A673 (cell line): Measurements from ENCODE around the gene OBSCN. TPM values are rescaled to one million over a fixed set of nuclear protein-coding genes. Genes with fewer than 3 reads are reported as not detected.

Source experiments
- BruUV-seq: library from RNA; stranded (reverse); fragments of 400-500 nt; replicated peaks from 2 replicates; lab custom pipeline; 2021; lab: Mats Ljungman, UMichigan
- CTCF ChIA-PET: fragments of 300-600 bp; sonication (Branson Sonifier 250); formaldehyde crosslinking; loops from one replicate; lab custom pipeline; 2022; ENCODE audit warnings: antibody characterized with exemption; lab: Charles Lee
- POLR2A ChIA-PET: fragments of 300-600 bp; sonication (Branson Sonifier 250); formaldehyde crosslinking; loops from one replicate; lab custom pipeline; 2022; ENCODE audit warnings: antibody characterized with exemption; ENCODE audit not compliant: low non-redundant PET; lab: Charles Lee
- DNase-seq: peaks from one replicate; pipeline ENCODE4 v3.0.0-alpha.2; 2015; ENCODE audit warnings: low spot score
- H3K27ac ChIP-seq: fragments of 200-600 bp; sonication (generic); 2 replicates; pipeline ENCODE4 v1.5.1; 2016; ENCODE audit warnings: mixed run types, low read depth, mild to moderate bottlenecking, mixed read lengths, antibody characterized with exemption, low read length; ENCODE audit not compliant: poor library complexity, severe bottlenecking
- H3K27me3 ChIP-seq: fragments of 200-600 bp; sonication (generic); replicated peaks from 2 replicates; pipeline ENCODE4 v1.6.1; 2017; ENCODE audit warnings: mixed run types, low read depth, mild to moderate bottlenecking, mixed read lengths, antibody characterized with exemption, low read length; ENCODE audit not compliant: insufficient read depth, poor library complexity
- H3K36me3 ChIP-seq: fragments of 200-600 bp; sonication (generic); 2 replicates; pipeline ENCODE4 v1.6.1; 2016; ENCODE audit warnings: mixed run types, mild to moderate bottlenecking, mixed read lengths, antibody characterized with exemption, low read length; ENCODE audit not compliant: insufficient read depth, poor library complexity, severe bottlenecking
- H3K4me1 ChIP-seq: fragments of 200-600 bp; sonication (generic); 2 replicates; pipeline ENCODE4 v1.6.1; 2017; ENCODE audit warnings: mixed run types, mild to moderate bottlenecking, mixed read lengths, antibody characterized with exemption, low read length; ENCODE audit not compliant: insufficient read depth, poor library complexity, severe bottlenecking
- H3K4me3 ChIP-seq: fragments of 200-600 bp; sonication (generic); 2 replicates; pipeline ENCODE4 v1.5.1; 2016; ENCODE audit warnings: low read depth, mixed run types, mild to moderate bottlenecking, mixed read lengths, low read length; ENCODE audit not compliant: poor library complexity, severe bottlenecking
- H3K9me3 ChIP-seq: fragments of 200-600 bp; sonication (generic); 2 replicates; pipeline ENCODE4 v1.6.1; 2016; ENCODE audit warnings: mixed run types, low read depth, mild to moderate bottlenecking, mixed read lengths, antibody characterized with exemption, low read length; ENCODE audit not compliant: poor library complexity, severe bottlenecking
- CTCF ChIP-seq: fragments of 300-800, 200-600 bp; sonication (generic); conservative IDR thresholded peaks from 2 replicates; pipeline ENCODE4 v1.5.1; 2017; ENCODE audit warnings: low read depth, mild to moderate bottlenecking, antibody characterized with exemption, low read length, moderate library complexity, mixed read lengths
- EZH2 ChIP-seq: fragments of 200-600 bp; sonication (generic); IDR thresholded peaks from 2 replicates; pipeline ENCODE4 v1.6.1; 2017; ENCODE audit warnings: borderline replicate concordance, low read depth, mild to moderate bottlenecking, mixed read lengths, antibody characterized with exemption, low read length; ENCODE audit not compliant: poor library complexity, severe bottlenecking
- intact Hi-C: fragments of 100-400 bp; cut with micrococcal nuclease; formaldehyde crosslinking; loops from one replicate; pipeline ENCODE4 v1.10.0; 2022; ENCODE audit not compliant: unreplicated experiment
- total RNA-seq: library from RNA; stranded (reverse); gene quantifications from 2 replicates; pipeline ENCODE4 v1.2.3, GENCODE V29; 2021

Gene OBSCN
- total RNA-seq, 1 experiment from 2014 or later: 37.7 TPM

DNA sequence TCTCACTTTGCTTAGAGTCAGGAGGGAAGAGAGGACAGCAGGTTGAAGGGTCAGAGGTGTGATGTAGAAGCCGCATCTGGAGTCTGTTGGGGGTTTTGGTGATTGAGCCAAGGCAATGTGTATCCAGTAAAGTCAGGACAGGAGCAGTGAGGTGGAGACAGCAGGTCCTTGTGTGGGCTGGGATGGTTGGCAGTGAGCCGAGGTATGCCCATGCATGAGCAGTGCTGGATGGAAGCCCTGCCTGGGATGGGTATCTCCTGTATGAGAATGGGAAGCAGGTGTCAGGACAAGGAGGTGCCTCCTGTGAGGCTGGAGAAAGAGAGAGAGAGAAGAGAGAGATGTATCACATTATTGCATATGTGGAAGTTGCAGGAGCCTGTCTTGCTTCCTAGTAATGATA, 90.0 kb downstream of the OBSCN start:
- no TSS peak for BruUV-seq
- POLR2A ChIA-PET: no interaction called here
- no peak overlapping the region for H3K4me3 ChIP-seq
- H3K9me3 ChIP-seq: peaks cover 24% of the 10 kb centered on the region
- H3K27ac ChIP-seq: no peak overlapping the region
- DNase-seq: no peak
- no peaks in the 10 kb centered on the region for H3K4me1 ChIP-seq
- no peaks in the 10 kb centered on the region for H3K27me3 ChIP-seq
- TF ChIP-seq CTCF (no peak), EZH2 (no peak)
- H3K36me3 ChIP-seq: peaks cover 9% of the 10 kb centered on the region
- CTCF ChIA-PET: no interaction called here
- intact Hi-C loops: no loop called here

DNA sequence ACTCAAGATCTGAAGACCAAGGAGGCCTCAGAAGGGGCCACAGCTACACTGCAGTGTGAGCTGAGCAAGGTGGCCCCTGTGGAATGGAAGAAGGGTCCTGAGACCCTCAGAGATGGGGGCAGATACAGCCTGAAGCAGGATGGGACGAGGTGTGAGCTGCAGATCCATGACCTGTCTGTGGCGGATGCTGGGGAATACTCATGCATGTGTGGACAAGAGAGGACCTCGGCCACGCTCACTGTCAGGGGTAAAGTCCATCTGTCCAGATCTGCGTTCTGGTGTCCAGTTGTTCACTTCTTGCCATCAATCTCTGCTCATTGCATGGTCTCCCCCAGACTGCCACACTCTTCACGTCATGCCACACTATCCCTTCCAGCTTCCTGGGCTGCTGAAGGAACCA, 90.6 kb downstream of the OBSCN start:
- POLR2A ChIA-PET: no interaction called here
- intact Hi-C loops: no loop called here
- BruUV-seq: no TSS peak
- no peak for TF ChIP-seq CTCF
- no peak for TF ChIP-seq EZH2
- peaks cover 9% of the 10 kb centered on the region for H3K36me3 ChIP-seq
- peaks cover 24% of the 10 kb centered on the region for H3K9me3 ChIP-seq
- no peak overlapping the region for H3K27ac ChIP-seq
- H3K4me1 ChIP-seq: no peaks in the 10 kb centered on the region
- H3K27me3 ChIP-seq: no peaks in the 10 kb centered on the region
- H3K4me3 ChIP-seq: no peak overlapping the region
- CTCF ChIA-PET: no interaction called here
- no peak for DNase-seq

- Histone ChIP-seq H3K36me3 (peaks cover 9% of the 10 kb centered on the region), H3K9me3 (peaks cover 24% of the 10 kb centered on the region), H3K4me3 (no peak overlapping the region), H3K4me1 (no peaks in the 10 kb centered on the region), H3K27me3 (no peaks in the 10 kb centered on the region), H3K27ac (no peak overlapping the region)
- BruUV-seq: no TSS peak
- intact Hi-C loops: no loop called here
- TF ChIP-seq CTCF (no peak), EZH2 (no peak)
- ChIA-PET POLR2A (no interaction called here), CTCF (no interaction called here)
- no peak for DNase-seq
Measured at GRCh38 chr1:228299211-228299610, 91.4 kb downstream of the OBSCN start.
